OCI-LY1 (cell line): ENCODE measurements around the gene TPST2.

Source experiments
- H2AFZ ChIP-seq: fragments of 200-600 bp; sonication (generic), shearing (Covaris generic); 2 replicates; pipeline ENCODE4 v1.6.0; 2014; ENCODE audit warnings: antibody characterized with exemption, mild to moderate bottlenecking, low read length
- H3F3A ChIP-seq: fragments of 200-600 bp; sonication (generic), shearing (Covaris generic); 2 replicates; pipeline ENCODE4 v1.6.0; 2014; ENCODE audit warnings: mild to moderate bottlenecking, antibody characterized with exemption, low read length, moderate library complexity; ENCODE audit not compliant: insufficient read depth
- H3K27ac ChIP-seq: fragments of 200-600 bp; sonication (generic); 2 replicates; pipeline ENCODE4 v1.5.1; 2014; ENCODE audit warnings: low read length, mixed run types, mild to moderate bottlenecking, low read depth; ENCODE audit not compliant: poor library complexity, severe bottlenecking
- H3K27me3 ChIP-seq: fragments of 200-600 bp; sonication (generic); 2 replicates; pipeline ENCODE4 v1.6.0; 2014; ENCODE audit warnings: antibody characterized with exemption, mild to moderate bottlenecking, low read length, moderate library complexity; ENCODE audit not compliant: insufficient read depth
- H3K36me3 ChIP-seq: fragments of 200-600 bp; sonication (generic); 2 replicates; pipeline ENCODE4 v1.6.1; 2014; ENCODE audit warnings: mild to moderate bottlenecking, antibody characterized with exemption, low read length, moderate library complexity, mixed read lengths; ENCODE audit not compliant: insufficient read depth
- H3K4me1 ChIP-seq: fragments of 200-600 bp; sonication (generic); 2 replicates; pipeline ENCODE4 v1.5.1; 2014; ENCODE audit warnings: mild to moderate bottlenecking, low read length, moderate library complexity; ENCODE audit not compliant: insufficient read depth, severe bottlenecking
- H3K4me2 ChIP-seq: fragments of 200-600 bp; sonication (generic), shearing (Covaris generic); 2 replicates; pipeline ENCODE4 v1.6.1; 2014; ENCODE audit warnings: low read length
- H3K4me3 ChIP-seq: fragments of 200-600 bp; sonication (generic); 2 replicates; pipeline ENCODE4 v1.5.1; 2014; ENCODE audit warnings: low read length, low read depth, mild to moderate bottlenecking, mixed read lengths; ENCODE audit not compliant: poor library complexity, severe bottlenecking
- H3K79me2 ChIP-seq: fragments of 200-600 bp; shearing (Covaris generic); 2 replicates; pipeline ENCODE4 v1.6.1; 2016; ENCODE audit warnings: mixed run types, low read length, mixed read lengths; ENCODE audit not compliant: insufficient read depth
- H3K9ac ChIP-seq: fragments of 200-600 bp; sonication (generic), shearing (Covaris generic); 2 replicates; pipeline ENCODE4 v1.6.1; 2014; ENCODE audit warnings: mild to moderate bottlenecking, low read length, mixed read lengths
- H3K9me2 ChIP-seq: fragments of 200-600 bp; sonication (generic), shearing (Covaris generic); 2 replicates; pipeline ENCODE4 v1.6.1; 2014; ENCODE audit warnings: low read depth, mild to moderate bottlenecking, low read length, mixed read lengths
- H3K9me3 ChIP-seq: fragments of 200-600 bp; shearing (Covaris generic); 2 replicates; pipeline ENCODE4 v1.6.1; 2014; ENCODE audit warnings: low read length, mixed read lengths
- H4K20me1 ChIP-seq: fragments of 200-600 bp; sonication (generic), shearing (Covaris generic); 2 replicates; pipeline ENCODE4 v1.6.0; 2016; ENCODE audit warnings: mild to moderate bottlenecking, low read length; ENCODE audit not compliant: insufficient read depth
- CTCF ChIP-seq: fragments of 200-600 bp; sonication (generic), shearing (Covaris generic); IDR thresholded peaks from 2 replicates; pipeline ENCODE4 v1.5.1; 2017; ENCODE audit warnings: mild to moderate bottlenecking, antibody characterized with exemption, low read length, moderate library complexity, mixed read lengths
- EZH2 ChIP-seq: fragments of 200-600 bp; sonication (generic), shearing (Covaris generic); IDR thresholded peaks from 2 replicates; pipeline ENCODE4 v1.8.0; 2017; ENCODE audit warnings: borderline replicate concordance, mixed run types, mild to moderate bottlenecking, antibody characterized with exemption, low read length, moderate library complexity, mixed read lengths

TPST2 gene

GRCh38 chr22:26581026-26581425 is 8.9 kb downstream of the TPST2 start:
- no peak for TF ChIP-seq EZH2
- no peak for TF ChIP-seq CTCF
- no peak overlapping the region for H3K9ac ChIP-seq
- H3K36me3 ChIP-seq, result peaks cover 17% of the 10 kb centered on the region; the same call in 1 of the 2 replicates
- H2AFZ ChIP-seq, result no peak overlapping the region
- H3K79me2 ChIP-seq, result peaks cover 40% of the 10 kb centered on the region
- no peaks in the 10 kb centered on the region for H4K20me1 ChIP-seq
- H3F3A ChIP-seq, result no peaks in the 10 kb centered on the region
- no peak overlapping the region for H3K4me2 ChIP-seq
- no peak overlapping the region for H3K4me3 ChIP-seq
- H3K4me1 ChIP-seq, result peaks cover 62% of the 10 kb centered on the region
- no peaks in the 10 kb centered on the region for H3K9me3 ChIP-seq
- no peaks in the 10 kb centered on the region for H3K27me3 ChIP-seq
- H3K9me2 ChIP-seq, result no peaks in the 10 kb centered on the region
- H3K27ac ChIP-seq, result peak overlapping the region; percentile 93

GRCh38 chr22:26580240-26580962 is 9.5 kb downstream of the TPST2 start:
- peak overlapping the region; percentile 51 for H3K4me3 ChIP-seq
- no peaks in the 10 kb centered on the region for H3F3A ChIP-seq
- peaks cover 39% of the 10 kb centered on the region for H3K79me2 ChIP-seq
- TF ChIP-seq EZH2 (no peak), CTCF (no peak)
- H4K20me1 ChIP-seq, result no peaks in the 10 kb centered on the region
- no peaks in the 10 kb centered on the region for H3K9me3 ChIP-seq
- H3K36me3 ChIP-seq, result peaks cover 17% of the 10 kb centered on the region; the same call in 1 of the 2 replicates
- H3K4me1 ChIP-seq, result peaks cover 56% of the 10 kb centered on the region
- H3K27me3 ChIP-seq, result no peaks in the 10 kb centered on the region
- no peak overlapping the region for H2AFZ ChIP-seq
- H3K9me2 ChIP-seq, result no peaks in the 10 kb centered on the region
- peak overlapping the region; percentile 64 for H3K4me2 ChIP-seq
- peak overlapping the region; percentile 63; the same call in 1 of the 2 replicates for H3K9ac ChIP-seq
- H3K27ac ChIP-seq, result peak overlapping the region; percentile 93

GRCh38 chr22:26579331-26579886 is 10.5 kb downstream of the TPST2 start:
- peak overlapping the region; percentile 64 for H3K4me2 ChIP-seq
- peaks cover 17% of the 10 kb centered on the region; the same call in 1 of the 2 replicates for H3K36me3 ChIP-seq

More at GRCh38 chr22:26579331-26579886, 10.5 kb downstream of the TPST2 start:
- Histone ChIP-seq H3K4me1 (peaks cover 53% of the 10 kb centered on the region), H3K9me2 (no peaks in the 10 kb centered on the region), H3K9me3 (no peaks in the 10 kb centered on the region), H3K9ac (peak overlapping the region; percentile 63), H3K27ac (peak overlapping the region; percentile 93), H3K4me3 (peak overlapping the region; percentile 51), H4K20me1 (no peaks in the 10 kb centered on the region), H3K27me3 (no peaks in the 10 kb centered on the region), H2AFZ (no peak overlapping the region), H3K79me2 (peaks cover 33% of the 10 kb centered on the region), H3F3A (no peaks in the 10 kb centered on the region)
- TF ChIP-seq CTCF (no peak), EZH2 (no peak)
